Measurements from ENCODE around the gene GULP1.

DNA sequence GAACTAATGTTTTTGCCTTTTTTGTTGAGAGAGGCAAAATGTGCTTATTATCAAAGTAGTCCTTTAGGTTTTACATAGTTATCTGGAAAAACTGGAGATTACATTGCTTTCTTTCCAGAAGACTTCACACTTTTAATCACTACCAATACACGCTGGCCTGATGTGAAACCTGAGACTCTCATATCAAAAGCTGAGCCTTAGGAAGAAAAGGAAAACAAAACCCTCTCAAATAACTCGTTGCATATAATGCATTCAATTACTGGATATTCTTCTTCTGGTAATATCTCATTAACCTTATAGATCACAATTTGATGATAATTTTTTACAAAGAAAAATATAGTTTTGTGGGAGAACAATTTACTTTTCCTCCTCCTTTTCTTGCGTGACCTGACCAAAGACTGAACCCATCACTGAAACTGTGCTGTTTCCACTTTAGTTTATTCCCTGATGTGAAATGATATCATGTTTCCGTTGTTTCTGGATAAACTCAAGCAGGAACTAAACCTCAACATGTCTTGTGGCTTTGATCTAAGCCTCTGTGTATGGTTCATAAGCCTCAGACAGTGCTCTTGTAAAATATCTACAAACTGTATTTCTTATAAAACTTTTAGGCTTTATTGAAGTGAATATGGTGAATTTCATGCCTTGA is 332.4 kb downstream of the GULP1 start:
- TF ChIP-seq, protein P1, sequence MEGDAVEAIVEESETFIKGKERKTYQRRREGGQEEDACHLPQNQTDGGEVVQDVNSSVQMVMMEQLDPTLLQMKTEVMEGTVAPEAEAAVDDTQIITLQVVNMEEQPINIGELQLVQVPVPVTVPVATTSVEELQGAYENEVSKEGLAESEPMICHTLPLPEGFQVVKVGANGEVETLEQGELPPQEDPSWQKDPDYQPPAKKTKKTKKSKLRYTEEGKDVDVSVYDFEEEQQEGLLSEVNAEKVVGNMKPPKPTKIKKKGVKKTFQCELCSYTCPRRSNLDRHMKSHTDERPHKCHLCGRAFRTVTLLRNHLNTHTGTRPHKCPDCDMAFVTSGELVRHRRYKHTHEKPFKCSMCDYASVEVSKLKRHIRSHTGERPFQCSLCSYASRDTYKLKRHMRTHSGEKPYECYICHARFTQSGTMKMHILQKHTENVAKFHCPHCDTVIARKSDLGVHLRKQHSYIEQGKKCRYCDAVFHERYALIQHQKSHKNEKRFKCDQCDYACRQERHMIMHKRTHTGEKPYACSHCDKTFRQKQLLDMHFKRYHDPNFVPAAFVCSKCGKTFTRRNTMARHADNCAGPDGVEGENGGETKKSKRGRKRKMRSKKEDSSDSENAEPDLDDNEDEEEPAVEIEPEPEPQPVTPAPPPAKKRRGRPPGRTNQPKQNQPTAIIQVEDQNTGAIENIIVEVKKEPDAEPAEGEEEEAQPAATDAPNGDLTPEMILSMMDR (conservative IDR thresholded peaks at IDR 0.05; ENCODE audit: low read depth in 2 of 2): no peak
- TF ChIP-seq EZH2phosphoT487 (IDR thresholded peaks at IDR 0.05; ENCODE audit: unreplicated experiment): no peak
- no peak for TF ChIP-seq JUNB (IDR thresholded peaks at IDR 0.05; ENCODE audit: unreplicated experiment)
- TF ChIP-seq CREB1 (CRISPR knock-in tag; IDR thresholded peaks at IDR 0.05; ENCODE audit: low read depth): no peak
- TF ChIP-seq EZH2 (IDR thresholded peaks at IDR 0.05; ENCODE audit: low read depth, unreplicated experiment): no peak
- TF ChIP-seq, protein P2, sequence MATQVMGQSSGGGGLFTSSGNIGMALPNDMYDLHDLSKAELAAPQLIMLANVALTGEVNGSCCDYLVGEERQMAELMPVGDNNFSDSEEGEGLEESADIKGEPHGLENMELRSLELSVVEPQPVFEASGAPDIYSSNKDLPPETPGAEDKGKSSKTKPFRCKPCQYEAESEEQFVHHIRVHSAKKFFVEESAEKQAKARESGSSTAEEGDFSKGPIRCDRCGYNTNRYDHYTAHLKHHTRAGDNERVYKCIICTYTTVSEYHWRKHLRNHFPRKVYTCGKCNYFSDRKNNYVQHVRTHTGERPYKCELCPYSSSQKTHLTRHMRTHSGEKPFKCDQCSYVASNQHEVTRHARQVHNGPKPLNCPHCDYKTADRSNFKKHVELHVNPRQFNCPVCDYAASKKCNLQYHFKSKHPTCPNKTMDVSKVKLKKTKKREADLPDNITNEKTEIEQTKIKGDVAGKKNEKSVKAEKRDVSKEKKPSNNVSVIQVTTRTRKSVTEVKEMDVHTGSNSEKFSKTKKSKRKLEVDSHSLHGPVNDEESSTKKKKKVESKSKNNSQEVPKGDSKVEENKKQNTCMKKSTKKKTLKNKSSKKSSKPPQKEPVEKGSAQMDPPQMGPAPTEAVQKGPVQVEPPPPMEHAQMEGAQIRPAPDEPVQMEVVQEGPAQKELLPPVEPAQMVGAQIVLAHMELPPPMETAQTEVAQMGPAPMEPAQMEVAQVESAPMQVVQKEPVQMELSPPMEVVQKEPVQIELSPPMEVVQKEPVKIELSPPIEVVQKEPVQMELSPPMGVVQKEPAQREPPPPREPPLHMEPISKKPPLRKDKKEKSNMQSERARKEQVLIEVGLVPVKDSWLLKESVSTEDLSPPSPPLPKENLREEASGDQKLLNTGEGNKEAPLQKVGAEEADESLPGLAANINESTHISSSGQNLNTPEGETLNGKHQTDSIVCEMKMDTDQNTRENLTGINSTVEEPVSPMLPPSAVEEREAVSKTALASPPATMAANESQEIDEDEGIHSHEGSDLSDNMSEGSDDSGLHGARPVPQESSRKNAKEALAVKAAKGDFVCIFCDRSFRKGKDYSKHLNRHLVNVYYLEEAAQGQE (IDR thresholded peaks at IDR 0.05; ENCODE audit: unreplicated experiment): no peak
- TF ChIP-seq POLR2AphosphoS5 (IDR thresholded peaks at IDR 0.05; ENCODE audit: low read depth): no peak
- no peak for TF ChIP-seq ZNF114 (CRISPR knock-in tag; IDR thresholded peaks at IDR 0.05)
- no peak for TF ChIP-seq NANOG (IDR thresholded peaks at IDR 0.05; ENCODE audit: borderline replicate concordance)
- TF ChIP-seq, protein P3, sequence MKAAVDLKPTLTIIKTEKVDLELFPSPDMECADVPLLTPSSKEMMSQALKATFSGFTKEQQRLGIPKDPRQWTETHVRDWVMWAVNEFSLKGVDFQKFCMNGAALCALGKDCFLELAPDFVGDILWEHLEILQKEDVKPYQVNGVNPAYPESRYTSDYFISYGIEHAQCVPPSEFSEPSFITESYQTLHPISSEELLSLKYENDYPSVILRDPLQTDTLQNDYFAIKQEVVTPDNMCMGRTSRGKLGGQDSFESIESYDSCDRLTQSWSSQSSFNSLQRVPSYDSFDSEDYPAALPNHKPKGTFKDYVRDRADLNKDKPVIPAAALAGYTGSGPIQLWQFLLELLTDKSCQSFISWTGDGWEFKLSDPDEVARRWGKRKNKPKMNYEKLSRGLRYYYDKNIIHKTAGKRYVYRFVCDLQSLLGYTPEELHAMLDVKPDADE (IDR thresholded peaks at IDR 0.05): no peak
- TF ChIP-seq ZNF331 (CRISPR knock-in tag; IDR thresholded peaks at IDR 0.05; ENCODE audit: low read depth): no peak

All from GM23338 (cell line).